Measurements from ENCODE around the gene TRMT61A. TPM values are rescaled to one million over a fixed set of nuclear protein-coding genes. Genes with fewer than 3 reads are reported as not detected.

TRMT61A gene
- total and polyA plus RNA-seq, 8 donors, result 5.5 to 39.7 (median 15.9) TPM

DNA sequence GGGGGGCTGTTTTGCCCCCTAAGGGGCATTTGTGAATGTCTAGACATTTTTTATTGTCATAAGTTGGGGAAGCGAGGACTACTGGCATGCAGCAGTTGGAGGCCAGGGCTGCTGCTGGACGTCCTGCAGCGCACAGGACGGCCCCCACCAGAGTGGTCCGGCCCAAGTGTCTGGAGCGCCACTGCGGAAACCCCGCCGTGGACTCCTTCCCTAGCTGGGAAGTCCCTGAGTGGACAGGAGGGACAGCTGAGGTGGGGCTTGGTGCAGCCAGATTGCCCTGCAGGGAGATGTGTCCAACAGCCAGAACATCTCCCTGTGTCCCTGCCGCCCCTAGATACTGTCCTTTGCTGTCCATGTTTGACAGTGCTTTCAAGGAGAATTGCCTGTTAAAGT, 11.8 kb upstream of the TRMT61A start:
- H3K9me3 ChIP-seq, result no peaks in the 10 kb centered on the region
- intact Hi-C loops (cut with DNase I; ENCODE audit: low total_unique reads), result no loop called here
- WGBS, 5 donors, result 80 to 85% (median 81%) methylated on average over 7 to 10 of the region's 10 CpGs
- no peak overlapping the region for H3K4me3 ChIP-seq
- H3K27me3 ChIP-seq, result peaks cover 0 to 19% (median 12%) of the 10 kb centered on the region in 3 donors
- peaks cover 53 to 73% (median 64%) of the 10 kb centered on the region in 4 donors for H3K4me1 ChIP-seq
- peak overlapping the region in 2 of 5 donors; percentile 84 to 94 for H3K27ac ChIP-seq
- no peak for DNase-seq
- H3K36me3 ChIP-seq, result peaks cover 6 to 13% (median 8%) of the 10 kb centered on the region in 4 donors
- no peak for TF ChIP-seq CTCF (IDR thresholded peaks at IDR 0.05)
- no peak for TF ChIP-seq POLR2A (IDR thresholded peaks at IDR 0.05)
- no peak for TF ChIP-seq EP300 (IDR thresholded peaks at IDR 0.05)
- TF ChIP-seq POLR2AphosphoS5 (IDR thresholded peaks at IDR 0.05), result no peak

- Histone ChIP-seq H3K4me3 (no peak overlapping the region), H3K27ac (peak overlapping the region; percentile 53 to 94 (median 84)), H3K36me3 (peaks cover 6 to 13% (median 7%) of the 10 kb centered on the region in 4 donors), H3K4me1 (peaks cover 51 to 70% (median 62%) of the 10 kb centered on the region in 4 donors), H3K27me3 (peaks cover 0 to 26% (median 16%) of the 10 kb centered on the region in 3 donors), H3K9me3 (no peaks in the 10 kb centered on the region)
- 28 to 36% (median 34%) methylated on average over 18 to 20 of the region's 20 CpGs for WGBS, 5 donors
- intact Hi-C loops (cut with DNase I; ENCODE audit: low total_unique reads), result loop anchor here (2.0 kb wide), 1 partner anchor 29 kb away; no protein-coding TSS in a partner anchor
- peak; percentile 64 to 70 for DNase-seq
- TF ChIP-seq POLR2A (IDR thresholded peaks at IDR 0.05) (no peak), CTCF (IDR thresholded peaks at IDR 0.05) (no peak), EP300 (IDR thresholded peaks at IDR 0.05) (no peak), POLR2AphosphoS5 (IDR thresholded peaks at IDR 0.05) (no peak)
Measured at GRCh38 chr14:103517721-103518421, 11.1 kb upstream of the TRMT61A start.

- H3K4me1 ChIP-seq, result peaks cover 51 to 70% (median 62%) of the 10 kb centered on the region in 4 donors
- peaks cover 0 to 32% (median 20%) of the 10 kb centered on the region in 3 donors for H3K27me3 ChIP-seq
- H3K36me3 ChIP-seq, result peaks cover 6 to 13% (median 7%) of the 10 kb centered on the region in 4 donors
- H3K9me3 ChIP-seq, result no peaks in the 10 kb centered on the region
- peak overlapping the region; percentile 53 to 94 (median 84) for H3K27ac ChIP-seq
- 28 to 94% (median 41%) methylated on average over 2 to 9 of the region's 9 CpGs for WGBS, 5 donors
- H3K4me3 ChIP-seq, result no peak overlapping the region
- intact Hi-C loops (cut with DNase I; ENCODE audit: low total_unique reads), result loop anchor here (2.0 kb wide), 1 partner anchor 28 kb away; no protein-coding TSS in a partner anchor
- TF ChIP-seq CTCF (IDR thresholded peaks at IDR 0.05), result peak in 6 of 7 experiments; percentile 11 to 97 (median 94)
- TF ChIP-seq POLR2AphosphoS5 (IDR thresholded peaks at IDR 0.05), result peak in 1 of 3 donors; percentile 47
- no peak for TF ChIP-seq EP300 (IDR thresholded peaks at IDR 0.05)
- TF ChIP-seq POLR2A (IDR thresholded peaks at IDR 0.05), result no peak
- DNase-seq, result peak; percentile 81 to 87
Measured at GRCh38 chr14:103518422-103519042, 10.5 kb upstream of the TRMT61A start.

GRCh38 chr14:103519043-103519836, 9.8 kb upstream of the TRMT61A start:
- H3K9me3 ChIP-seq, result no peaks in the 10 kb centered on the region
- H3K4me3 ChIP-seq, result peak overlapping the region in 1 of 4 donors; percentile 73
- no peak for TF ChIP-seq CTCF (IDR thresholded peaks at IDR 0.05)
- no peak for TF ChIP-seq EP300 (IDR thresholded peaks at IDR 0.05)
- TF ChIP-seq POLR2A (IDR thresholded peaks at IDR 0.05), result no peak
- TF ChIP-seq POLR2AphosphoS5 (IDR thresholded peaks at IDR 0.05), result no peak
- peak; percentile 43 to 46 for DNase-seq
- intact Hi-C loops (cut with DNase I; ENCODE audit: low total_unique reads), result loop anchor here (2.0 kb wide), 1 partner anchor 28 kb away; no protein-coding TSS in a partner anchor
- H3K36me3 ChIP-seq, result peaks cover 6 to 13% (median 7%) of the 10 kb centered on the region in 4 donors
- H3K27ac ChIP-seq, result peak overlapping the region; percentile 75 to 94 (median 91)
- H3K27me3 ChIP-seq, result peaks cover 0 to 33% (median 20%) of the 10 kb centered on the region in 3 donors
- peaks cover 45 to 69% (median 61%) of the 10 kb centered on the region in 4 donors for H3K4me1 ChIP-seq
- 28 to 46% (median 31%) methylated on average over 13 of the region's 13 CpGs for WGBS, 5 donors

Measured in stomach (tissue), 9 donors.